T-helper 2 cell treated with Interferon-gamma antibody and Interleukin-4, amounts not matched to agents 100 ng/mL and 5 ng/mL, for 36 hours (primary cell): ENCODE measurements around the gene TRERF1. TPM values are rescaled to one million over a fixed set of nuclear protein-coding genes. Genes with fewer than 3 reads are reported as not detected.

Experiments
- intact Hi-C: fragments of 100-400 bp; cut with micrococcal nuclease; formaldehyde crosslinking; loops from one replicate; pipeline ENCODE4 v1.15.1; 2023
- total RNA-seq: library from RNA; stranded (reverse); gene quantifications from 2 replicates; pipeline ENCODE4 v1.2.3, GENCODE V29; 2022

Gene TRERF1
- total RNA-seq, 1 donor from 2014 or later = 19.7 TPM

DNA sequence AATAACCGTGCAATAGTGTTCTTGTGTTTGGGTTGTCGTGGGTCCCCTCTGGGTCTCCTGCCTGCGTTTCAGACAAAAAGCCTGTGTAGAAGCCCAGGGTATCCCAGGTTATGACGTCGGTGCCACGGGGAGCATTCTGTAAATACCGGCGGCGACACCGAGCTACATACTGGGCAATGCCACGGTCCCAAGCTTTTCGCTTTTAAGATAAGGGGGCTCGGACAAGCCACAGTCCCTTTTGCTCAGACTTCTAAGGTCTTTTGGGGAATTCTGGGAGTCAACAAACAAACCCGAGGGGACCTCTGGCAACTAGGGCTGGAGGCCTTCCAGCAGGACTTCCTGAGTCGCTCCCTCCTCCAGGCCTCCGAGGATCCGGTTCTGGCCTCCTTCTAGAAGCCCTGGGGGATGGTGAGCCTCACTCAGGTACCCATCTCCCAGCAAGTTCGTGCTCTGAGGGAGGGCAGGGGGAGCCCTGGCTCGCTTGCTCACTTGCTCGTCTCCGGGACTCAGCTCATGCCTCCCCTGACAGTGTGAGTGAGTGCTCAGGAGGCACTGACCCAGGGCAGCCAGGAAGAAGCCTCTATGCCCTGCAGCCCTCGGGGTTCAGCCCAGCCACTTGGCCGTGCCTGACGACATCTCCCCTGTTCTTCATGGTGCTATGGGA, 171.6 kb downstream of the TRERF1 start:
- intact Hi-C loops = no loop called here

DNA sequence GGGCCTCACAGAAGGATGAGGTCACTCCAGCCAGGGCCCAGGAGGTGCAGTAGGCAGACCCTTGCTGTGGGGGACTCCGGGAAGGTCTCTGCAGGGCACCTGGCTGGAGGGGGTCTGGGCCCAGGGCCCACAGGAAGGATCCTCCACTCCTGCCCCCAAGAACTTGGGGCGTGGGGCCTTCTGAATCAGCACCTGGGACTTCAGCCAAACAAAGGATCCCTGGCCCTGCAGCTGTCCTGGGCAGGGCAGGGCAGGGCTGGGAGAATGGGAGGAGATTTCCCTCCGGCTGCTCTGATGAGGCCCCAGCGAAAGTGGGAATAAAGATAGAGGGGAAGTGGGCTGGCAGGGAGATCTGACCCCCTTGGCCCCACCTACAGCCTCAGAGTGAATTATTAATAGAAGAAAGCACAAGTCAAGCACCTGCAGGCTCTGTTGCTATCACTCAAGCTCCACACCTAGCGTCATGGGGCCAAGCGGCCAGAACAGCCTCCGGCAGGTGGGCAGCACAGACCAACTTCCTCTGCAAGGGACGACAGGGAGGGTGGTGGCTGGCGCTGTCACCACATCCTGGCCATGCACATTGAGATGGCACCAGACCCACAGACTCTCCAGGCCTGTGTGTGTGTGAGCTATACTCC, 172.5 kb downstream of the TRERF1 start:
- intact Hi-C loops = no loop called here

DNA sequence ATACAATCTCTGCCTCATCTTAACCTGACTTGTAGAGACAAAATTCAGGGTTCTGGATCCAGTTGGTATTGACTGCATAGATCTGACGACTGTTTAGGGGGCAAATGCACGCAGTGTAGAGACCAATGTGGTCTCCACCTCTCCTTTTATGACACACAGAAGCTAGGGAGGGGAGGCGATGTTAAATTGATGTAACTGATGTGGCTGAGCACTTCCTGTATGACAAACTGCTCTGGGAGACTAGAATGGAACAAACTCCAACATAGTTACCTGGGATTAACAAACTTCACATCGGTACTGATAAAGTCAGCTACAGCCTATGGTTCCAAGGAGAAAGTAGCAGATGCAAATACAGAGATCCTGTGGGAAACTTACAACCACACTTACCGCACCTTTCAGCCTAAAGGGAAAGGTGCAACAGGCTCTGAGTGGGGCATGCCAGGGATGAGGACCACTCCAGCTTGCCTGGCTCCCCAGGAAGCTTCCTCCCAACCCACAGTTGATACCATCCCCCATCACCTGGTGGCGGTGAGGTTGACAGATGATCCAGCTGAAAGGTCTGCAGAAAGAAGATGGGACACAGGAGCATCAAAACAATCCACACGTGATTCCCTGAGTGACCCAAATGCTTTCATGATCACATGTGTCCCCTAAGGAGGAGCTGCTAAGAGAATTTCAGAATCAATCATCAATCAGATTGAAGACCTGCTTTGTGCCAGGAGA, 173.4 kb downstream of the TRERF1 start:
- intact Hi-C loops = no loop called here

DNA sequence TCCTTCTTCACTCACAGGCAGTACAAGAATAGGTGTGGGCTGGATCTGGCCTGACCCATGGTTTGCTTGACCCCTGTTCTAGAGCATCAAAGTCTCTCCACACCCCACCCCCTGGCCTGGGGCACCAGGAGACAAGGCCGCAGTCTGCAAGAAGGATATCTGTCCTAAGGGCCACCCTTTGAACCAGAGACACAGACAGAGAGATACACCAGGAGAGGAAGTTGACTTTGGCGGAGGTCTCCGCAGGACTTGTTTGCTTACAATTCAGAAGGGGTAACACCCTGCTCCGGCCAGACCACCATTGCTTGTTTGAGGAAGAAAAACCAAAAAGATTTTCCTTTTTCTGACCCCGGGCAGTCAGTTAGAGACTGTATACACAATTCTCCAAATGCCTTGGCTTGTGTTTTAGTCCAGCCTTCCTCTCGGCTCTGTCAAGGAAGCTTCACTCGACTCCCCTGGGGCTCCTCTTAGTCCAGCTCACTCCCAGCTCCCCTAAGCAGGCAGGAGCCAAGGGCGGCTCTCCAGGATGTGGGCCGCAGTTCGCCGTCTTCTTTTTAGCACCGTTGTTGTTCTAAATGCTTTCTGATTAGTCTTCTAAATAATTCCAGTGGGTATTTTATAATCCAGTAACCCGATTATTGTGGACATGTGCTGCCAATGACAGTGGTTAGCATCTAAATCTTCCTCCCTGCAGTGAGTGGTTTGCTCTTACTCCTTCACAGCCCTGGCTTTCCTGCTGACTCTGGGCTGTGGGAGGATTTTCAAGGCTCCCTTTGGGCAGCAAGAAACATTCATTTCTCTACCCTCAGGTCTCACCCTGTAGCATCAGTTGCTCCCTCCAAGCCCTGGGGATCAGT, 175.5 kb downstream of the TRERF1 start:
- intact Hi-C loops = no loop called here

DNA sequence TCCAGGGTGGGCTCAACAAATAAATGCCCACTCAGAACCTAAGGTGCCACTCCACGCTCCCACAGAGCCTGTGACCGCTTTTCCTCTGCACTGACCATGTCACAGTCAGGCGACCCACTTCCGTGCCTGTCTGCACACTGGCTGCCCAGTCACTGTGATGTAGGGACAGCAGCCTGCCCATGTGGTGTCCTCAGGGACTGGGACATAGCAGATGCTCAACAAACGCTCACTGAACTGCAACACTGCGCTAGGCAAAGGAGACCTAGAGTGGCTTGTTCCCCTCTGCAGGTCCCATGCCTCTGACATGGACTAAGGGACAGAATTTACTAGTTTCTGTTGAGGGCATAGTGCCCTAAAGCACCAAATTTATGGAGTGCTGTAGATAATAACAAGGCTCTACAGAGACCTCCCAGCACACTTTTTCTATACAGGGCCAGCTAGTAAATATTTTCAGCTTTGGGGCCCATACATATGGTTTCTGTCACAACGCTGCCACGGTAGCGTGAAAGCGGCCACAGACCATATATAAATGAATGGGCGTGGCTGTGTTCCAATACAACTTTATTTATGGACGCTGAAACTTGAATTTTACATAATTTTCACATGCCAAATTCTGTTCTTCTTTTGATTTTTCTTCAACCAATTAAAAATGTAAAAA, 176.2 kb downstream of the TRERF1 start:
- intact Hi-C loops = no loop called here

DNA sequence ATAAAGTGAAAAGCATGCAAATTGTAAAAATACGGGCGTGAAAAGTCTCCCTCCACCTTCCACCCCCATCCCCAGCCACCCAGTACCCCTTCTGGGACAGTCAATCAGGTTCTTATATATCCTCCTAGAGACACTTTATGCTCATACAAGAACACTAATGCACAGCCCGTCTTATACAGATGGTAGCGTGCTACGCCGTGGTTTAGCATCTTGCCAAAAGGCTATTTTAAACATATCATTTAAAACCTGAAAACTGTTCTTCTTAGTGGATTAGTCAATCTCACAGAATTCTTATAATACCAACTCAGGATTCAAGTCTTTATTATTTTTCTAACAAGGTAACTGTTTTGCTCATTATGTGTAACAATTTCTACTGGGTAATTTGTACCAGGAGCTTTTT, 176.8 kb downstream of the TRERF1 start:
- intact Hi-C loops = no loop called here

DNA sequence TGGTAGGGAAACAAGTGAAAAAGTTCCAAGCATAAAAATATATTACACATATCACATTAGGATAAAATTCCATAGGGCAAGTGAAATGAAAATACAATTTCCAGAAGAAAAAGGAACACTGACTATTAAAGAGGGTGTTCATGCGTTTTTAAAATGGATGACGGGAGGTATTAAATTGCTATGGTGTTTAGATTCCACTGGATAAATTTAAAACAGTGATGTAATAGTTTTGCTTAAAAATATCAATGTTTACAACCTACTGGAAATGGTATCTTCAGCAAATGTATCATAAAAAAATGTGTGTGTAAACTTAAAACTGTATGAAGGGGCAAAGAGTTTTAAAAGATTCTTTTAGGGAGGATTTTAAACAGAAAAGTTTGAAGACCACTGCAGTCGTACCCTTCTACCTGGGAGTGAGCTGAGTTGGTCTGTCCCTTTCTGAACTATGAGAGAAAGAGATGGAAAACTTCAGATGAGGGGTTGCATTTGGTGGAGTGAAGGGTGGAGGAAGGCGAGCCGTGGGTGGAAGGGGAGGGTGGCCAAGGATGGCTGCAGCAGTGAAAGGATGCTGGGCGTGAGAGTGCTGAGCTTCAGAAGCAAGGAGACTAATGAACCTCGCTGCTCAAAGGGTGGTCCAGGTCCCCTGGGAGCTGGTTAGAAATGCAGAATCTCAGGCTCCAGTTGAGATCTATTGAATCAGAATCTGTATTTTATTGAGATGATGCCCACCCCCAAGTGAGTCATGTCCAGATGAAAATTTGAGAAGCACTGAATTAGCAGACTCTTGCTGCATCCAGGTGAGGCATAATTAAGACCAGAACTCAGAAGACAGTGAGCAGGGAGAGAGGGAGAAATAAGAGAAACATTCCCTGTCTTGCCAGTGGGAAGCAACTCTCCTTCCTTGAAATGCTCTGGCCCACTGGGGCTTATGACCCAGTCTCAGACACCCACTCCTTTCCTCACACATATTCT, 179.6 kb downstream of the TRERF1 start:
- intact Hi-C loops = no loop called here

DNA sequence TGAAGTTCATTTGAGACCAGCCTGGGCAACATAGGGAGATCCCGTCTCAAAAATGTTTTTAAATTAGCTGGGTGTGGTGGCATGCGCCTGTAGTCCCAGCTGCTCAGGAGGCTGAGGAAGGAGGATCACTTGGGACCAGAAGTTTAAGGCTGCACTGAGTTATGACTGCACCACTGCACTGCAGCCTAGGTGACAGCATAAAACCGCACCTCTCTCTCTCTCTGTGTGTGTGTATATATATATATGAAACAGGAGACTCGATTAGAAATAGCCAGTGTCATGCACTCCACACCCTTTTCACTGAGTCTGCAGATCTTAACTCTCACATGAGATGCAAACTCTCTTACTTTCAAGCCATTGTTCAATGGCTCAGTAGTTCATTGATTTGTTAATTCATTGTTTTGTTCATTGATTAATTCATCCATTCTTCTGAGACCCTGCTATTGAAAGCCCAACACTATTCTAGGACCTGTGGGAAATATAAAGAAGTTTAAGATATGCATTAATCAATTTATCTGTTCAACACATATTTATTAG, 181.7 kb downstream of the TRERF1 start:
- intact Hi-C loops = no loop called here

DNA sequence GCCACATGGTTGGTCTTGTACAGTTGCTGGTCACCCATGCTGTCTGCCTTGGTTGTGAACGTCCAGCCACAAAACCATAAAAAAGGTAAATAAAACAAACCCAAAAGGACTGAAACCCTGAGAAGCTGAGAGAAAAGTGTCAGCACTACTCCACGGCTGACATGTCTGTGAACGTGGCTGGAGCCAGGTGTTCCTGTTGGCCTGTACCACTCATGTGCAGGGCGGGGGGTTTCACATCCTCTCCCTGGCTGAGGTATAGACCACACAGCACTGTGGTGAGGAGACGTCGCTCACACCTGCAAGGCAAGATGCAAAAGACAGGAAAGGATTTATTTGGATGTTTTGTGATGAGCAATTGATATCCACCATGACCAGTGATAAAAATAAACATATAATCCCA, 182.2 kb downstream of the TRERF1 start:
- intact Hi-C loops = no loop called here

DNA sequence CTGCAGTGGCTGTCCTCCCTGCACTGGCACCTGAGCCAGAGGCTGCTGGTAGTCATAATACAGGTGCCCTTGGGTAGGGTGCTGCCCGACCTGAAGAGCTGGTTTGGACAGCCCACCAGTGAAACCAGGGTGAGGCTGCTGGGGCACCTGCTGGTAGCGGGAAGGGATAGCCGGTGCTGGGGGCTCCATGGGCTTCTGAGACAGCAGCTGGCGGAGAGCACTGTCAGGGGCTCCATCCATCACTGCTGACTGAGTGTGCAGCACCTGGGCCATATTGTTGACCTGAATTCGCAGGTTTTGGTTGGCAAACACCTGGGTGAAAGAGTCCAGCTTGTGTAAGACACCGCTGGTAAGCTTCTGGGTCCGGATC, 182.9 kb downstream of the TRERF1 start:
- intact Hi-C loops = no loop called here

DNA sequence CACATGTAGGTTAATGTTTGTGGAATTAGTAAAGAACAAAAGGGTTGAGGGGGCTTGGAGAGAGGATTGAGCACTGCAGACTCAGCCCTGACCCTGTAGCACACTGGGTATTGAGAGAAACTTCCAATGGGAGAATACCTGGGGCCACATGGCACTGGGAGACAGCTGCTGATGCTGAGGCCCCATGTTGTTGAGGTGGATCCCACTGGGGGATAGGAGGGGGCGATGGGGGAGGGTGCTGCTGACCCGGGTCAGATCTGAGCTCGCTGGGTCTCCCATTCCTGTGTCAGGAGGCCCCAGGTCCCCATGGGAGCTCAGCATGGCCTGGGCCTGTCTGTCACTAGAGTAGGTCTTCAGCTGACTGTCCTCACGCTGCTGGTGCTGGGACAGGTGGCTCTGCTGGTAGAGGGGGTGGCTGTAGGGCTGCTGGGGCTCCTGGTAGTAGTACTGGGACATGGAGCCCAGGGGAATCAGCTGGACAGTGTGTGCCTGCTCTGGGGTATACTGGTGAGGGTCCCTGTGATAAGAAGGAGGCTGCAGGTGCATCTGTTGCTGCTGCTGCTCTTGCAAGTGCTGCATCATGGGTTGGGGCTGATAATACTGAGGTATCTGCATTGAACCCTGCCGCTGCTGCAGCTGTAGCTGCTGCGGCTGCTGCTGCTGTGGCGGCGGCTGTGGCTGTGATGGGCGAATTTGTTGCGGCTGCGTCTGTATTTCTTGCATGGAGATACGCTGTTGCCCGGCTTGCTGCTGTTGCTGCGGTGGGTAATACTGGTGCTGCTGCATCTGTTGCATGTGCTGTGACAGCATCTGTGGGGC, 183.5 kb downstream of the TRERF1 start:
- intact Hi-C loops = no loop called here

DNA sequence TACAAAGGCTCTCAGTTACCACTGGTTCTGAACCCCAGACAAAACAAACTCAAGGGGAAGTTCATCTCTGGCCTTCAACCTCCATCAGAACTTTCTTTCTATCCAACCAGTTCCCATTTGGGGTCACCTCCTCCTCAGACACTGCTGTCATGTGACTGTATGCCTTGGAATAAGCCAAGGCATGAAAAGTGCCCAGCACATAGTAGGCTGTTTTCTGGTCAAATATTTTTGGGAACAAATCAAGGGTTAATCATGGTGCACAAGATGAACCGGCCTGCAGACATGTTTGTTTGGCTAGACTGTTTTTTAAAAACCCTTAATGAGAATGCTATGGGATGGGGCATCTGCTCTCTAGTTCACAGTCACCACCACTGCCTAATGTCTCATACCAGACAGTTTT, 185.2 kb downstream of the TRERF1 start:
- intact Hi-C loops = no loop called here

DNA sequence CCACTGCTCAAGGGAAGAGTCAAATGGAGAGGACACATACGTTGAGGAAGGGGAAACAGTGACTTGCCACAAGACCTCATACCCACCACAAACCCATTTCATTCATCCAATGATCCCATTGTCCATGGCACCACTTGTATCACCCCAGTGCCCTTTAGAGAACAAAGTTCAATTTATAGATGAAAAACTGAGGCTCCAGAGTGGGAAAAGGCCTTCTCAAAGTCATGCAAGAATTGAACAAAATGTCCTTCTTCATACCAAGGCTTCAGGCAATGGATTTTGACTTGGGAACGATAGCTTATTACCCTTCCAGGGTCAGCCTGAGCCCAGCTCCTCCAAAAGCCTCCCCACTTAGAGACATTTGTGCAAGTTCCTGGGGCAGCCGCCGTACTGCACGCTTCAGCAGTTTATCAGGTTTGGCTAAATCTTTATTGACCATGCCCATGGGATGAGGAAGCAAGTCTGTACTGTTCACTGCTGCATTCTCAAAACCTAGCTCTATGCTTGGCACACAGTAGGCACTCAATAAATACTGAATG, 186.8 kb downstream of the TRERF1 start:
- intact Hi-C loops = no loop called here

DNA sequence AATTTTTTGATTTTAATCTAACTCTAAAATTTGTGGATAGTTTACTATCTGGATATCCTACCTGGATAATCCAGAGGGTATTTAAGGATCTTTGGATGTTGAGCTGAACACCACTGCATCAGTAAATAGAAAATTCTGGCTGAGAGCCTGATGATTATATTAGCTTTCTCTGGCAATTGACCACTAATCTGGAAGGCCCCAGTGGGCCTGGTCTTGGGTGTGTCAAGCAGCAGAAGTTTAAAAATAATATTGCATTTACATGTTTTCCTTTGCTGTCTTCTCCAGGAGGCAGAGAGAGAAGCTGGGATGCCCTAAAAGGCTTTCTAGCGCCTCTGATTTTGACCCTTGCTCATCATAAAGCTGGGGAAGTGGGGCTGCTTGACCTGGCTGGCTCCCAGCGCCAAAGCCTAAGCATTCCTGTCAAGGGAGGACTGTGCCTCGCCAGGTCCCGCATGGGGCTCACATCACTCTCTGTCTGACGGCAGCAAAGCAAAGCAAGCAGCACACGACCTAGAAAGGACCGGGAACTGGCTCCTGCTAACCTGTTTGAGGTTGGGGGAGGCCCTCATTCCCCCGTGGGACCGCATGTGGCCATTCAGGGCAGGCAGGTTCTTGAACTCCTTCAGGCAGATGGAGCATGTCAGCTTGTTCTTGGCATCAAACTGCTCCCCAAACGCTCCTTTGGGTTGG, 187.4 kb downstream of the TRERF1 start:
- intact Hi-C loops = no loop called here

DNA sequence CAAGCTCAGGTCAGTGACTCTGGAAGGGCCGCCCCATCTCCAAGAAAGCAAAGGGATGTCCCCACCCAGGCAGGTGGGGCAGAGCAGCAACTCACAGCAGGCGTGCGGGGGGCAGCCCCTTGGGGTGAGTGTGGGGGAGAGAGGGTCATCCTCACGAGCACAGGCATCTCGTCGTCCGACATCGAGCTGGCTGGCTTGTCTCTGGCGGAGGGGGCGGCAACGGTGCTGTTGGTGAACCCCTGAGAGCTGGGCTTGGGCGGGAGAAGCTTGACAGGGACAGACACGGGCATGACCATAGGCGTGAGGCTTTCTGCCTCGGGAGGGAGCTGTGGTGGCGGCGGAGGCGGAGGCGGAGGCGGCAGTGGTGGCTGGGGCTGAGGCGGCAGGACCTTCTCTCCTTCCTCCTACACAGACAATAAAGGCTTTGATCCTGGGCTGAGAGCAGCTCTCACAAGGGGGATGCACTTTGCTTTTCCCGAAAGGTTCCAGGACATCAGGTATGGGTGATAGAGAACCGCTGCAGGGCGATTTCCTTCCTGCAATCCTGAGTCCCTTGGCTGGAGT, 188.5 kb downstream of the TRERF1 start:
- intact Hi-C loops = no loop called here

DNA sequence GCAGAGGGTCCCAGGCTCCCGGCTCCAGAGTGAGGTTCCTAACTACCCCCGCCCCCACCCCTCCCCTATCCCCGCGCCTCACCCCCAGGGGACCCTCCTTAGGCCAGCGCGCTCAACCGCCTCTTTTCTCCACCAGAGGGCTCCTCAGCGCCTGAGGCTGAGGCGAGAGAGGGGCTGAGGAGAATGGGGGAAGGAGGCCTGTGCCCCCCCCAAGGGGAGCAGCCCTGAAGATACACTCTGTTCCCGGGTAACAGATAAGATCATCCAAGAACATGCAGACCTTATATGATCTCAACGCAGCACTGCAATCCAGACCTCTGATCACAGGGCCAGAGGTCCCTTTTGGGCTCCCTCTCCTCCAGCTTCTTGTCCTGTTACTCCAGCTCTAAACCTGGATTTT, 190.8 kb downstream of the TRERF1 start:
- intact Hi-C loops = loop anchor here (2.0 kb wide), 1 partner anchor 286 kb away; no protein-coding TSS in a partner anchor

DNA sequence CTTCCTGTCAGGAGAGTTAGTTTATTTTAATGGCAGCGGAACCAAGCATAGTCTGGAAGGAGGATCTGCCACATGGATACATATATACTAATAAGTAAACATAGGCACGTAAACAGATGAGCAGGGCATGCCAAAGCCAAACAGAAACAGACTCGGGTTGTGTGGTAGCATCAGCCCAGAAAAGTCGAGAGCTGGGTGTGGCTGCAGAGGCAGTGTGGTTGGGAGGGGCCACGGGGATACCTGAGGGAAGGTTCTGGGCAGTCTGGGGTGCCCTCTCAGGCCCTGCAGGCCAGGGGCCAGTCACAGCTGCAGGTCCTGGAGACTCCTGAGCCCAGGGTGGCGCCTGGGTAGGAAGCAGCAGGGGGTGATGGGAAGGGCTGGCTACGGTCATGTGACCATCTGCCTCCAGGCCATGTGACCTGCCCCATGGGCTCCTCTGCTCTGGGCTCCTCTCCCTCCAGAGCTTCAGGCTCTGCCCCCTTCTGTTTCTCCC, 191.3 kb downstream of the TRERF1 start:
- intact Hi-C loops = loop anchor here (2.0 kb wide), 1 partner anchor 286 kb away; no protein-coding TSS in a partner anchor
